Keratinocyte (primary cell): ENCODE data around the gene PADI1. TPM values are rescaled to one million over a fixed set of nuclear protein-coding genes. Genes with fewer than 3 reads are reported as not detected.

ENCODE experiments used
- DNase-seq: peaks from one replicate; pipeline ENCODE4 v3.0.0-alpha.2; 2011; ENCODE audit warnings: low read depth, missing footprints, low spot score
- FAIRE-seq: peaks from 2 replicates; lab custom pipeline; 2011; peaks lifted over from hg19 to GRCh38; lab: Jason Lieb, UNC
- H2AFZ ChIP-seq: 2 replicates; pipeline ENCODE4 v1.6.0; 2012; ENCODE audit warnings: low read length, control low read depth, inconsistent platforms; ENCODE audit not compliant: control insufficient read depth
- H3K27ac ChIP-seq: 2 replicates; pipeline ENCODE4 v1.5.1; 2011; ENCODE audit warnings: low read length; ENCODE audit not compliant: control insufficient read depth, insufficient read depth
- H3K27me3 ChIP-seq: 3 replicates; pipeline ENCODE4 v1.6.0; 2011; ENCODE audit warnings: low read length; ENCODE audit not compliant: control insufficient read depth, insufficient read depth; ENCODE audit errors: extremely low read depth
- H3K36me3 ChIP-seq, 2 experiments: 2 replicates in 1 of 2; 3 replicates in 1 of 2; pipeline ENCODE4 v1.5.1; 2011; ENCODE audit warnings: low read length in 2 of 2, mild to moderate bottlenecking in 1 of 2; ENCODE audit not compliant: control insufficient read depth in 2 of 2, insufficient read depth in 2 of 2; ENCODE audit errors: extremely low read depth in 1 of 2
- H3K4me1 ChIP-seq: 3 replicates; pipeline ENCODE4 v1.5.1; 2011; ENCODE audit warnings: low read length; ENCODE audit not compliant: control insufficient read depth, insufficient read depth; ENCODE audit errors: extremely low read depth
- H3K4me2 ChIP-seq: 3 replicates; pipeline ENCODE4 v1.6.0; 2011; ENCODE audit warnings: low read depth, low read length; ENCODE audit not compliant: control insufficient read depth, insufficient read depth; ENCODE audit errors: extremely low read depth
- H3K4me3 ChIP-seq, 3 experiments: fragments of 200-600 bp in 1 of 3; sonication (generic) in 1 of 3; 2 replicates in 2 of 3; 3 replicates in 1 of 3; pipeline ENCODE4 v1.5.1; 2011 to 2016; ENCODE audit warnings: low read length in 3 of 3, mild to moderate bottlenecking in 3 of 3, control low read depth in 2 of 3, inconsistent platforms in 1 of 3, low read depth in 1 of 3, mixed read lengths in 1 of 3, mixed run types in 1 of 3, moderate library complexity in 1 of 3; ENCODE audit not compliant: control insufficient read depth in 2 of 3, insufficient read depth in 2 of 3; ENCODE audit errors: extremely low read depth in 1 of 3
- H3K79me2 ChIP-seq: 2 replicates; pipeline ENCODE4 v1.6.0; 2012; ENCODE audit warnings: low read length; ENCODE audit not compliant: control insufficient read depth, insufficient read depth
- H3K9ac ChIP-seq: 3 replicates; pipeline ENCODE4 v1.6.0; 2011; ENCODE audit warnings: low read length; ENCODE audit not compliant: control insufficient read depth, insufficient read depth; ENCODE audit errors: extremely low read depth
- H3K9me1 ChIP-seq: 3 replicates; pipeline ENCODE4 v1.6.0; 2011; ENCODE audit warnings: low read length; ENCODE audit not compliant: control insufficient read depth, insufficient read depth; ENCODE audit errors: extremely low read depth
- H3K9me3 ChIP-seq: 2 replicates; pipeline ENCODE4 v1.5.1; 2012; ENCODE audit warnings: low read depth, low read length; ENCODE audit not compliant: control insufficient read depth
- H4K20me1 ChIP-seq: 3 replicates; pipeline ENCODE4 v1.6.0; 2011; ENCODE audit warnings: low read length; ENCODE audit not compliant: control insufficient read depth, insufficient read depth; ENCODE audit errors: extremely low read depth
- CTCF ChIP-seq, 3 experiments: IDR thresholded peaks in 1 of 3; conservative IDR thresholded peaks in 1 of 3; optimal IDR thresholded peaks in 1 of 3; 2 replicates in 2 of 3; 3 replicates in 1 of 3; pipeline versions ENCODE3 to v1.5.1; 2011; ENCODE audit warnings: low read length in 3 of 3, mild to moderate bottlenecking in 3 of 3, moderate library complexity in 2 of 3, control low read depth in 1 of 3, inconsistent platforms in 1 of 3; ENCODE audit not compliant: insufficient read depth in 2 of 3; ENCODE audit errors: extremely low read depth in 1 of 3
- EZH2 ChIP-seq: IDR thresholded peaks from one replicate; pipeline ENCODE4 v1.6.1; 2012; ENCODE audit warnings: inconsistent platforms, mild to moderate bottlenecking, low read length, moderate library complexity
- dilution Hi-C: fragments of 300-500 bp; cut with MboI; formaldehyde crosslinking; loops from one replicate; pipeline ENCODE4 v1.7.0; 2020; ENCODE audit warnings: low sequenced_read_pairs; ENCODE audit not compliant: extremely low pct_ligation_motif_present
- polyA plus RNA-seq, 5 experiments: library from polyadenylated mRNA; depleted of rRNA in 3 of 5; stranded (reverse) in 3 of 5; stranded (forward) in 1 of 5; unstranded in 1 of 5; fragments of >200 nt; gene quantifications; 1 replicate in 1 of 5; 2 replicates in 3 of 5; 3 replicates in 1 of 5; pipeline versions ENCODE4 v1.2.1 to v1.2.3, GENCODE V29; 2011 to 2012; ENCODE audit warnings: missing spikeins in 2 of 5, low read depth in 1 of 5, low replicate concordance in 1 of 5

Gene PADI1
- polyA plus RNA-seq, 1 donor (not counting 4 experiments of a cell fraction or from before 2014, with no cell fraction given), result 0.96 TPM

- dilution Hi-C loops, result no loop called here
- Histone ChIP-seq H3K27me3 (no peaks in the 10 kb centered on the region), H3K36me3 (no peaks in the 10 kb centered on the region), H3K27ac (no peak overlapping the region), H3K9ac (no peak overlapping the region), H2AFZ (no peak overlapping the region), H3K4me1 (peaks cover 27% of the 10 kb centered on the region), H3K4me2 (no peak overlapping the region), H3K4me3 (no peak overlapping the region), H4K20me1 (no peaks in the 10 kb centered on the region), H3K9me3 (no peaks in the 10 kb centered on the region), H3K9me1 (no peaks in the 10 kb centered on the region), H3K79me2 (no peaks in the 10 kb centered on the region)
- DNase-seq, result no peak
- TF ChIP-seq EZH2 (no peak), CTCF (optimal IDR thresholded peaks at IDR 0.05 in 1 of 3, IDR thresholded peaks at IDR 0.05 in 1 of 3, conservative IDR thresholded peaks at IDR 0.05 in 1 of 3; ENCODE audit: extremely low read depth in 1 of 3, insufficient read depth in 2 of 3, low read length in 3 of 3) (no peak)
- no peak for FAIRE-seq
Observed at GRCh38 chr1:17201201-17202021, 3.5 kb upstream of the PADI1 start.

- H3K36me3 ChIP-seq, result no peaks in the 10 kb centered on the region
- no peak overlapping the region for H2AFZ ChIP-seq
- H3K79me2 ChIP-seq, result no peaks in the 10 kb centered on the region
- H3K27ac ChIP-seq, result no peak overlapping the region
- H3K4me2 ChIP-seq, result no peak overlapping the region
- peaks cover 49% of the 10 kb centered on the region for H3K4me1 ChIP-seq
- H3K9me1 ChIP-seq, result peaks cover 2% of the 10 kb centered on the region
- TF ChIP-seq EZH2 (no peak), CTCF (optimal IDR thresholded peaks at IDR 0.05 in 1 of 3, IDR thresholded peaks at IDR 0.05 in 1 of 3, conservative IDR thresholded peaks at IDR 0.05 in 1 of 3; ENCODE audit: extremely low read depth in 1 of 3, insufficient read depth in 2 of 3, low read length in 3 of 3) (no peak)
- DNase-seq (no peak), FAIRE-seq (peak; percentile 70)
- H3K9ac ChIP-seq, result no peak overlapping the region
- H3K27me3 ChIP-seq, result no peaks in the 10 kb centered on the region
- no peaks in the 10 kb centered on the region for H4K20me1 ChIP-seq
- H3K4me3 ChIP-seq, result no peak overlapping the region
- H3K9me3 ChIP-seq, result no peaks in the 10 kb centered on the region
- dilution Hi-C loops, result no loop called here
Observed at GRCh38 chr1:17205652-17206051, 724 bp downstream of the PADI1 start.
